ENCODE results near the gene SPAG6. TPM values are rescaled to one million over a fixed set of nuclear protein-coding genes. Genes with fewer than 3 reads are reported as not detected.

Gene SPAG6
- total and polyA plus RNA-seq, 2 of the 8 experiments (the other 6 are each of a cell fraction or from before 2014, with no cell fraction given): 0.14 TPM; not detected in 1

- H3K27me3 ChIP-seq (replicated peaks in 1 of 4; ENCODE audit: control insufficient read depth in 3 of 4, extremely low read depth in 1 of 4, insufficient read depth in 3 of 4, low read length in 3 of 4): no peaks in the 10 kb centered on the region
- H3K4me2 ChIP-seq (ENCODE audit: insufficient read depth in 1 of 2, low read depth in 2 of 2, low read length in 2 of 2): no peak overlapping the region
- no peak for FAIRE-seq
- 87% methylated on average over 6 of the region's 6 CpGs; no CpG with 5 or more reads in 1 of the 2 experiments for WGBS, 2 experiments (ENCODE audit: extremely low coverage in 1 of 2, insufficient coverage in 1 of 2, insufficient read length in 1 of 2, insufficient replicate concordance in 2 of 2, low coverage in 1 of 2, low lambda C conversion rate in 2 of 2, missing lambda C conversion rate in 1 of 2)
- no peak overlapping the region for H3K14ac ChIP-seq (ENCODE audit: insufficient read length)
- no peak overlapping the region for H3K23ac ChIP-seq (ENCODE audit: insufficient read length)
- H3K9me3 ChIP-seq (ENCODE audit: insufficient read depth in 2 of 2, low read depth in 1 of 2, low read length in 1 of 2): no peaks in the 10 kb centered on the region
- H2BK5ac ChIP-seq (ENCODE audit: low read depth, low read length): no peak overlapping the region
- H4K20me1 ChIP-seq (replicated peaks in 1 of 2; ENCODE audit: control insufficient read depth in 1 of 2, insufficient read depth in 2 of 2, low read length in 2 of 2): peaks cover 0 to 1% of the 10 kb centered on the region in 2 experiments
- H3K4me1 ChIP-seq (replicated peaks in 1 of 4; ENCODE audit: control insufficient read depth in 3 of 4, insufficient read depth in 4 of 4, low read length in 3 of 4): no peaks in the 10 kb centered on the region
- no peak overlapping the region for H2BK12ac ChIP-seq (ENCODE audit: low read depth, low read length)
- H3K79me2 ChIP-seq (ENCODE audit: control insufficient read depth in 1 of 2, insufficient read depth in 2 of 2, low read length in 2 of 2): no peaks in the 10 kb centered on the region
- H3K23me2 ChIP-seq (ENCODE audit: low read depth, low read length): no peaks in the 10 kb centered on the region
- H2AK5ac ChIP-seq (ENCODE audit: low read depth, low read length): no peak overlapping the region
- H3K18ac ChIP-seq (ENCODE audit: extremely low read depth, low read length): no peak overlapping the region
- H2BK15ac ChIP-seq (ENCODE audit: low read length): no peak overlapping the region
- no peak overlapping the region for H3K27ac ChIP-seq (ENCODE audit: low read depth, low read length)
- H3K4me3 ChIP-seq (ENCODE audit: extremely low read depth in 1 of 4, insufficient read depth in 2 of 4, low read depth in 3 of 4, low read length in 4 of 4): no peak overlapping the region
- no peak overlapping the region for H2BK20ac ChIP-seq (ENCODE audit: low read length)
- no peak overlapping the region for H2BK120ac ChIP-seq (replicated peaks; ENCODE audit: low read depth, low read length)
- no peak overlapping the region for H4K8ac ChIP-seq (ENCODE audit: extremely low read depth, insufficient read depth, low read length)
- no peak overlapping the region for H4K5ac ChIP-seq (ENCODE audit: insufficient read length, low read depth, low read length)
- H3K4ac ChIP-seq (replicated peaks; ENCODE audit: insufficient read length, low read depth, low read length): no peak overlapping the region
- H3K79me1 ChIP-seq (ENCODE audit: low read depth, low read length): no peaks in the 10 kb centered on the region
- H2AFZ ChIP-seq (ENCODE audit: low read length): no peak overlapping the region
- no peaks in the 10 kb centered on the region for H3K36me3 ChIP-seq (ENCODE audit: control insufficient read depth in 2 of 4, insufficient read depth in 4 of 4, low read length in 3 of 4)
- DNase-seq (ENCODE audit: low read depth in 1 of 2, low spot score in 2 of 2): no peak
- H3K9ac ChIP-seq (replicated peaks in 1 of 4; ENCODE audit: extremely low read depth in 1 of 4, low read depth in 3 of 4, low read length in 3 of 4): no peak overlapping the region
- ChIA-PET CTCF (ENCODE audit: partially characterized antibody) (interaction anchor here (0.6 to 1.1 kb wide), 3 partner anchors 13 to 242 kb away, joined by 3 read pairs; no protein-coding TSS in a partner anchor), POLR2A (ENCODE audit: partially characterized antibody) (no interaction called here)
- no peak overlapping the region for H3K56ac ChIP-seq (replicated peaks; ENCODE audit: insufficient read length, low read depth, low read length)
- no peak overlapping the region for H4K91ac ChIP-seq (replicated peaks; ENCODE audit: insufficient read length, low read length)
- TF ChIP-seq MAX (IDR thresholded peaks at IDR 0.05) (no peak), CHD1 (IDR thresholded peaks at IDR 0.05; ENCODE audit: low read depth, low read length) (no peak), TAF7 (optimal IDR thresholded peaks at IDR 0.05; ENCODE audit: borderline replicate concordance, low read depth, low read length) (no peak), SP2 (IDR thresholded peaks at IDR 0.05; ENCODE audit: low read length) (no peak), JUND (IDR thresholded peaks at IDR 0.05; ENCODE audit: low read length) (no peak), HDAC6 (IDR thresholded peaks at IDR 0.05; ENCODE audit: low read depth, low read length) (no peak), SUZ12 (IDR thresholded peaks at IDR 0.05; ENCODE audit: low read length) (no peak), NANOG (IDR thresholded peaks at IDR 0.05; ENCODE audit: insufficient read depth, low read depth, low read length, poor library complexity, severe bottlenecking) (no peak), TAF1 (IDR thresholded peaks at IDR 0.05; ENCODE audit: low read depth, low read length) (no peak), BACH1 (IDR thresholded peaks at IDR 0.05; ENCODE audit: low read length) (no peak), POLR2AphosphoS5 (IDR thresholded peaks at IDR 0.05; ENCODE audit: low read depth, low read length) (no peak), TEAD4 (IDR thresholded peaks at IDR 0.05; ENCODE audit: low read depth, low read length) (no peak), ATF2 (IDR thresholded peaks at IDR 0.05; ENCODE audit: low read length) (no peak)
These were observed 27.0 kb downstream of the SPAG6 start for GRCh38 chr10:22372298-22372697.

Measured in H1 (cell line).